Activated T-helper 1 cell treated with anti-CD3 and anti-CD28 coated beads, Interleukin-12 subunit alpha, Interleukin-12 subunit beta, Interleukin-2, Interleukin-4 antibody, amounts not matched to agents 30 ng/mL and 10 ng/mL and 1 ng/mL, durations not matched to agents 14 hours and 24 hours and 36 hours (primary cell): ENCODE results near the gene SIRT7. TPM values are rescaled to one million over a fixed set of nuclear protein-coding genes. Genes with fewer than 3 reads are reported as not detected.

Experiments
- DNase-seq: peaks from one replicate; pipeline ENCODE4 v3.0.0; 2021; ENCODE audit warnings: low spot score
- H3K27ac Mint-ChIP-seq: one replicate; pipeline ENCODE4 v1.8.0; 2021; ENCODE audit warnings: mild to moderate bottlenecking, mixed read lengths
- H3K27me3 Mint-ChIP-seq: one replicate; pipeline ENCODE4 v1.8.0; 2022; ENCODE audit warnings: mild to moderate bottlenecking, moderate library complexity, mixed read lengths; ENCODE audit not compliant: insufficient read depth
- H3K36me3 Mint-ChIP-seq: one replicate; pipeline ENCODE4 v1.8.0; 2021; ENCODE audit warnings: low read depth, mixed read lengths
- H3K4me1 Mint-ChIP-seq: one replicate; pipeline ENCODE4 v1.8.0; 2021; ENCODE audit warnings: low read depth, mixed read lengths
- H3K4me3 Mint-ChIP-seq: one replicate; pipeline ENCODE4 v1.8.0; 2021; ENCODE audit warnings: mild to moderate bottlenecking, moderate library complexity, mixed read lengths
- H3K9me3 Mint-ChIP-seq: one replicate; pipeline ENCODE4 v1.8.0; 2021; ENCODE audit warnings: mixed read lengths
- intact Hi-C: fragments of 100-400 bp; cut with micrococcal nuclease; formaldehyde crosslinking; loops from one replicate; pipeline ENCODE4 v1.15.1; 2024
- total RNA-seq: library from RNA; stranded (reverse); gene quantifications from 2 replicates; pipeline ENCODE4 v1.2.3, GENCODE V29; 2022

Gene SIRT7
- total RNA-seq, 1 donor from 2014 or later, result 57.5 TPM

GRCh38 chr17:81885454-81885853 lies 32.5 kb downstream of the SIRT7 start:
- no peak overlapping the region for H3K4me3 Mint-ChIP-seq
- H3K9me3 Mint-ChIP-seq, result no peaks in the 10 kb centered on the region
- H3K36me3 Mint-ChIP-seq, result peaks cover 42% of the 10 kb centered on the region
- no peak overlapping the region for H3K27ac Mint-ChIP-seq
- no peak for DNase-seq
- no peaks in the 10 kb centered on the region for H3K27me3 Mint-ChIP-seq
- intact Hi-C loops, result no loop called here
- H3K4me1 Mint-ChIP-seq, result peaks cover 13% of the 10 kb centered on the region

GRCh38 chr17:81884968-81885367 lies 33.0 kb downstream of the SIRT7 start:
- intact Hi-C loops, result no loop called here
- Mint-ChIP-seq H3K4me3 (no peak overlapping the region), H3K36me3 (peaks cover 45% of the 10 kb centered on the region)

GRCh38 chr17:81884520-81884919 lies 33.5 kb downstream of the SIRT7 start:
- Mint-ChIP-seq H3K36me3 (peaks cover 47% of the 10 kb centered on the region), H3K4me3 (no peak overlapping the region), H3K4me1 (peaks cover 13% of the 10 kb centered on the region), H3K27ac (no peak overlapping the region), H3K27me3 (no peaks in the 10 kb centered on the region), H3K9me3 (no peaks in the 10 kb centered on the region)
- intact Hi-C loops, result no loop called here
- DNase-seq, result no peak

More at GRCh38 chr17:81884968-81885367, 33.0 kb downstream of the SIRT7 start:
- Mint-ChIP-seq H3K27ac (no peak overlapping the region), H3K4me1 (peaks cover 13% of the 10 kb centered on the region), H3K27me3 (no peaks in the 10 kb centered on the region), H3K9me3 (no peaks in the 10 kb centered on the region)
- no peak for DNase-seq

GRCh38 chr17:81879121-81879520 lies 38.9 kb downstream of the SIRT7 start:
- intact Hi-C loops, result no loop called here
- DNase-seq, result no peak
- Mint-ChIP-seq H3K4me1 (no peaks in the 10 kb centered on the region), H3K36me3 (peaks cover 27% of the 10 kb centered on the region), H3K27me3 (no peaks in the 10 kb centered on the region), H3K9me3 (no peaks in the 10 kb centered on the region), H3K27ac (no peak overlapping the region), H3K4me3 (no peak overlapping the region)

- Mint-ChIP-seq H3K36me3 (peaks cover 25% of the 10 kb centered on the region), H3K27me3 (no peaks in the 10 kb centered on the region)
- intact Hi-C loops, result no loop called here
Measured at GRCh38 chr17:81878294-81878693, 39.7 kb downstream of the SIRT7 start.

GRCh38 chr17:81877569-81877968 lies 40.4 kb downstream of the SIRT7 start:
- Mint-ChIP-seq H3K27me3 (no peaks in the 10 kb centered on the region), H3K36me3 (peaks cover 23% of the 10 kb centered on the region), H3K4me3 (no peak overlapping the region), H3K27ac (no peak overlapping the region), H3K4me1 (no peaks in the 10 kb centered on the region), H3K9me3 (no peaks in the 10 kb centered on the region)
- intact Hi-C loops, result no loop called here
- no peak for DNase-seq

More at GRCh38 chr17:81878294-81878693, 39.7 kb downstream of the SIRT7 start:
- DNase-seq, result no peak
- no peaks in the 10 kb centered on the region for H3K4me1 Mint-ChIP-seq
- H3K27ac Mint-ChIP-seq, result no peak overlapping the region
- no peaks in the 10 kb centered on the region for H3K9me3 Mint-ChIP-seq
- no peak overlapping the region for H3K4me3 Mint-ChIP-seq

- peak; percentile 96 for DNase-seq
- H3K27me3 Mint-ChIP-seq, result no peaks in the 10 kb centered on the region
- H3K27ac Mint-ChIP-seq, result peak overlapping the region; percentile 90
- no peaks in the 10 kb centered on the region for H3K9me3 Mint-ChIP-seq
- intact Hi-C loops, result loop anchor here (1.0 to 5.0 kb wide), 6 partner anchors 20 to 359 kb away; partner anchors contain the start of genes ACTG1, ALYREF, ANAPC11 and ASPSCR1
- H3K4me3 Mint-ChIP-seq, result peak overlapping the region; percentile 84
- H3K36me3 Mint-ChIP-seq, result peaks cover 13% of the 10 kb centered on the region
- peaks cover 7% of the 10 kb centered on the region for H3K4me1 Mint-ChIP-seq
Measured at GRCh38 chr17:81871387-81872230, 46.4 kb downstream of the SIRT7 start.

GRCh38 chr17:81870981-81871386 lies 47.0 kb downstream of the SIRT7 start, which contains the start of gene ARHGDIA:
Gene ARHGDIA, minus strand, starts transcription at chr17:81871337. Its CDS starts 1,407 bp downstream, at chr17:81869930.
- H3K4me1 Mint-ChIP-seq, result peaks cover 7% of the 10 kb centered on the region
- peak within 1 kb of the TSS; percentile 92 for H3K4me3 Mint-ChIP-seq
- no peak for DNase-seq
- H3K9me3 Mint-ChIP-seq, result no peaks in the 10 kb centered on the region
- H3K36me3 Mint-ChIP-seq, result peaks cover 13% of the 10 kb centered on the region
- no peaks in the 10 kb centered on the region for H3K27me3 Mint-ChIP-seq
- intact Hi-C loops, result loop anchor here (1.0 to 5.0 kb wide), 7 partner anchors 11 to 359 kb away; partner anchors contain the start of genes ACTG1, ALYREF, ANAPC11 and ASPSCR1
- H3K27ac Mint-ChIP-seq, result peak within 1 kb of the TSS; percentile 91

- no peaks in the 10 kb centered on the region for H3K9me3 Mint-ChIP-seq
- DNase-seq, result peak; percentile 34
- peak overlapping the region; percentile 91 for H3K27ac Mint-ChIP-seq
- H3K27me3 Mint-ChIP-seq, result no peaks in the 10 kb centered on the region
- peak overlapping the region; percentile 92 for H3K4me3 Mint-ChIP-seq
- H3K36me3 Mint-ChIP-seq, result peaks cover 15% of the 10 kb centered on the region
- H3K4me1 Mint-ChIP-seq, result peaks cover 10% of the 10 kb centered on the region
- intact Hi-C loops, result loop anchor here (1.0 to 5.0 kb wide), 6 partner anchors 10 to 358 kb away; partner anchors contain the start of genes ACTG1, ASPSCR1, DCXR and MAFG
Measured at GRCh38 chr17:81870131-81870980, 47.6 kb downstream of the SIRT7 start.

GRCh38 chr17:81869221-81870130 lies 48.5 kb downstream of the SIRT7 start:
- Mint-ChIP-seq H3K27me3 (no peaks in the 10 kb centered on the region), H3K9me3 (no peaks in the 10 kb centered on the region), H3K4me3 (peak overlapping the region; percentile 92), H3K36me3 (peaks cover 17% of the 10 kb centered on the region), H3K27ac (peak overlapping the region; percentile 91), H3K4me1 (peaks cover 12% of the 10 kb centered on the region)
- no peak for DNase-seq
- intact Hi-C loops, result loop anchor here (1.0 to 10.0 kb wide), 8 partner anchors 9 to 425 kb away; partner anchors contain the start of genes ACTG1, ASPSCR1, DCXR and FAAP100

- Mint-ChIP-seq H3K4me3 (peak overlapping the region; percentile 15), H3K9me3 (no peaks in the 10 kb centered on the region), H3K27me3 (no peaks in the 10 kb centered on the region), H3K27ac (no peak overlapping the region), H3K36me3 (peaks cover 17% of the 10 kb centered on the region), H3K4me1 (peaks cover 12% of the 10 kb centered on the region)
- intact Hi-C loops, result loop anchor here (10.0 kb wide), 2 partner anchors 314 to 426 kb away; partner anchors contain the start of gene FAAP100
- DNase-seq, result no peak
Measured at GRCh38 chr17:81868674-81869220, 49.2 kb downstream of the SIRT7 start.
